ENCODE measurements around the gene SAMD11. TPM values are rescaled to one million over a fixed set of nuclear protein-coding genes. Genes with fewer than 3 reads are reported as not detected.
"Not testable (repeated sequence)": the region's sequence is repeated elsewhere in the genome, so short reads cannot be mapped to it uniquely, and the experiment has no call there.

SAMD11 gene
- total and polyA plus RNA-seq, 10 of the 15 experiments (the other 5 are each of a cell fraction or from before 2014, with no cell fraction given): 0.04 to 0.31 (median 0.19) TPM; not detected in 6

DNA sequence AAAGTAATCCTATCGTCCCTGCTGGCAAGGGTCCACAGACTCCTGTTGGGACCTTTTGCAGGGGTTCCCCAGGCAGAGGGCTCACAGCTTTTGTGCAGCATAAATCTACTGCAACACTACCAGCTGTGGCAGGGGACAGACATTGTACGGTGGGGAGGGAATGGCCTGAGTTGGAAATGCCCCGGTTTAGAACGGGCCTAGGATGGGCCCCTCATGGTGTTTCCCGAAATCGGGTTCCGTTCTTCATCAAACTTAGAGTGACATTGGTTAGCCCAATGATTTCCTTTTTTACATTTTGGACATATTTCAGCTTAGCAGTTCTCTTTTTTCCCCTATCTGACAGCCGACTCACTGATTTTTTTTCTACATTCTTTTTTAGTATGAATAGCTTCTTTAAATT, 26.5 kb upstream of the SAMD11 start:
- Histone ChIP-seq H4K20me1 (ENCODE audit: control insufficient read depth, insufficient read depth) (no peaks in the 10 kb centered on the region), H3K4me1 (ENCODE audit: control insufficient read depth, insufficient read depth, low read length) (no peaks in the 10 kb centered on the region), H3K27me3 (replicated peaks in 1 of 2; ENCODE audit: control insufficient read depth in 2 of 2, insufficient read depth in 2 of 2, low read length in 1 of 2) (peaks cover 0 to 5% of the 10 kb centered on the region in 2 experiments; a peak in 3 of 4 replicates), H3K79me2 (ENCODE audit: control insufficient read depth, insufficient read depth, low read length) (no peaks in the 10 kb centered on the region), H3K4me3 (no peak overlapping the region), H3K9me3 (replicated peaks; ENCODE audit: control insufficient read depth, insufficient read depth, low read length) (peaks cover 2% of the 10 kb centered on the region; the same call in 2 of the 3 replicates), H2AFZ (ENCODE audit: control insufficient read depth, low read depth, low read length) (no peak overlapping the region), H3K36me3 (ENCODE audit: control insufficient read depth in 2 of 2, insufficient read depth in 2 of 2, low read length in 1 of 2) (no peaks in the 10 kb centered on the region), H3K27ac (ENCODE audit: control insufficient read depth, insufficient read depth) (no peak overlapping the region), H3K9ac (ENCODE audit: control insufficient read depth, insufficient read depth, low read length) (no peak overlapping the region), H3K4me2 (ENCODE audit: control insufficient read depth, insufficient read depth) (no peak overlapping the region)
- ATAC-seq (no peak), DNase-seq (ENCODE audit: low read depth, low spot score) (no peak), FAIRE-seq (no peak)
- no TSS peak for BruUV-seq (replicated peaks)
- RAD21 ChIA-PET (ENCODE audit: unreplicated experiment): no interaction called here
- CTCF ChIA-PET: no interaction called here
- intact Hi-C loops (cut with micrococcal nuclease; ENCODE audit: unreplicated experiment): no loop called here
- WGBS (ENCODE audit: insufficient coverage, insufficient replicate concordance, low lambda C conversion rate, missing lambda C conversion rate): 2% methylated on average over 8 of the region's 8 CpGs
- POLR2A ChIA-PET: no interaction called here
- in situ Hi-C loops (cut with MboI): no loop called here
- SMC1A ChIA-PET (ENCODE audit: uncharacterized antibody, unreplicated experiment): no interaction called here
- TF ChIP-seq RFX5 (IDR thresholded peaks at IDR 0.05; ENCODE audit: low read depth, low read length): no peak
- no peak for TF ChIP-seq SREBF2 (IDR thresholded peaks at IDR 0.05; ENCODE audit: low read length)
- no peak for TF ChIP-seq ATF2 (IDR thresholded peaks at IDR 0.05; ENCODE audit: low read length)
- no peak for TF ChIP-seq SUZ12 (IDR thresholded peaks at IDR 0.05; ENCODE audit: unreplicated experiment)
- no peak for TF ChIP-seq LARP7 (IDR thresholded peaks at IDR 0.05)
- no peak for TF ChIP-seq POLR2A (IDR thresholded peaks at IDR 0.05; ENCODE audit: low read depth, low read length)
- TF ChIP-seq, protein P1, sequence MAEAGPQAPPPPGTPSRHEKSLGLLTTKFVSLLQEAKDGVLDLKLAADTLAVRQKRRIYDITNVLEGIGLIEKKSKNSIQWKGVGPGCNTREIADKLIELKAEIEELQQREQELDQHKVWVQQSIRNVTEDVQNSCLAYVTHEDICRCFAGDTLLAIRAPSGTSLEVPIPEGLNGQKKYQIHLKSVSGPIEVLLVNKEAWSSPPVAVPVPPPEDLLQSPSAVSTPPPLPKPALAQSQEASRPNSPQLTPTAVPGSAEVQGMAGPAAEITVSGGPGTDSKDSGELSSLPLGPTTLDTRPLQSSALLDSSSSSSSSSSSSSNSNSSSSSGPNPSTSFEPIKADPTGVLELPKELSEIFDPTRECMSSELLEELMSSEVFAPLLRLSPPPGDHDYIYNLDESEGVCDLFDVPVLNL (IDR thresholded peaks at IDR 0.05; ENCODE audit: low read depth, low read length): no peak
- no peak for TF ChIP-seq RB1 (IDR thresholded peaks at IDR 0.05; ENCODE audit: borderline replicate concordance)
- TF ChIP-seq HSF1 (IDR thresholded peaks at IDR 0.05; ENCODE audit: low read depth, low read length): no peak
- TF ChIP-seq ZNF592 (IDR thresholded peaks at IDR 0.05): no peak

- H3K27me3 ChIP-seq (replicated peaks in 1 of 2; ENCODE audit: control insufficient read depth in 2 of 2, insufficient read depth in 2 of 2, low read length in 1 of 2); H3K79me2 ChIP-seq (ENCODE audit: control insufficient read depth, insufficient read depth, low read length); H3K4me2 ChIP-seq (ENCODE audit: control insufficient read depth, insufficient read depth); H3K9me3 ChIP-seq (replicated peaks; ENCODE audit: control insufficient read depth, insufficient read depth, low read length); DNase-seq (ENCODE audit: low read depth, low spot score); H3K9ac ChIP-seq (ENCODE audit: control insufficient read depth, insufficient read depth, low read length); BruUV-seq (replicated peaks); CTCF ChIA-PET; SMC1A ChIA-PET (ENCODE audit: uncharacterized antibody, unreplicated experiment); FAIRE-seq; POLR2A ChIA-PET; intact Hi-C loops (cut with micrococcal nuclease; ENCODE audit: unreplicated experiment); H3K36me3 ChIP-seq (ENCODE audit: control insufficient read depth in 2 of 2, insufficient read depth in 2 of 2, low read length in 1 of 2); H3K4me1 ChIP-seq (ENCODE audit: control insufficient read depth, insufficient read depth, low read length); H2AFZ ChIP-seq (ENCODE audit: control insufficient read depth, low read depth, low read length); in situ Hi-C loops (cut with MboI); H3K4me3 ChIP-seq; H3K27ac ChIP-seq (ENCODE audit: control insufficient read depth, insufficient read depth); RAD21 ChIA-PET (ENCODE audit: unreplicated experiment); ATAC-seq; H4K20me1 ChIP-seq (ENCODE audit: control insufficient read depth, insufficient read depth): not testable (repeated sequence)
- 55% methylated on average over 16 of the region's 17 CpGs for WGBS (ENCODE audit: insufficient coverage, insufficient replicate concordance, low lambda C conversion rate, missing lambda C conversion rate)
Measured at GRCh38 chr1:897951-898350, 25.8 kb upstream of the SAMD11 start.
